ENCODE results near the gene BAK1. TPM values are rescaled to one million over a fixed set of nuclear protein-coding genes. Genes with fewer than 3 reads are reported as not detected.
"Not testable (repeated sequence)": the region's sequence is repeated elsewhere in the genome, so short reads cannot be mapped to it uniquely, and the experiment has no call there.

BAK1 gene
- polyA plus RNA-seq, 3 donors = 27.8 to 41.5 (median 34.0) TPM

- no peak overlapping the region for H3K9ac ChIP-seq (ENCODE audit: insufficient read depth, low read length, poor library complexity, severe bottlenecking)
- H3K4me3 Mint-ChIP-seq = no peak overlapping the region
- intact Hi-C loops (cut with micrococcal nuclease) = no loop called here
Observed at GRCh38 chr6:33558801-33559200, 21.3 kb downstream of the BAK1 start.

GRCh38 chr6:33557376-33557775, 22.7 kb downstream of the BAK1 start:
- Mint-ChIP-seq H3K4me1 (no peaks in the 10 kb centered on the region), H3K9me3 (peaks cover 0 to 8% (median 3%) of the 10 kb centered on the region in 7 donors), H3K4me3 (no peak overlapping the region), H3K27ac (no peak overlapping the region), H3K27me3 (ENCODE audit: low read depth in 3 of 3) (peaks cover 0 to 7% (median 3%) of the 10 kb centered on the region in 3 donors), H3K36me3 (no peaks in the 10 kb centered on the region)
- Histone ChIP-seq H3K27ac (ENCODE audit: low read depth in 1 of 2, low read length in 2 of 2) (no peak overlapping the region), H3K4me2 (replicated peaks; ENCODE audit: extremely low read depth, low read length, poor library complexity, severe bottlenecking) (no peak overlapping the region), H3K9me3 (replicated peaks in 1 of 2; ENCODE audit: control insufficient read depth in 1 of 2, insufficient read depth in 1 of 2, low read length in 2 of 2) (no peaks in the 10 kb centered on the region), H3K36me3 (replicated peaks in 1 of 2; ENCODE audit: control insufficient read depth in 1 of 2, insufficient read depth in 2 of 2, low read length in 2 of 2) (no peaks in the 10 kb centered on the region), H3K27me3 (ENCODE audit: control insufficient read depth in 2 of 2, insufficient read depth in 2 of 2, low read length in 2 of 2) (no peaks in the 10 kb centered on the region), H3K9ac (ENCODE audit: insufficient read depth, low read length, poor library complexity, severe bottlenecking) (no peak overlapping the region), H3K79me2 (ENCODE audit: insufficient read depth, low read length) (no peaks in the 10 kb centered on the region), H2AFZ (ENCODE audit: insufficient read depth, low read depth, low read length, poor library complexity, severe bottlenecking) (no peak overlapping the region), H3K4me3 (replicated peaks in 1 of 3; ENCODE audit: low read depth in 2 of 3, low read length in 3 of 3) (no peak overlapping the region), H3K4me1 (ENCODE audit: control insufficient read depth in 1 of 2, insufficient read depth in 2 of 2, low read length in 2 of 2) (no peaks in the 10 kb centered on the region), H4K20me1 (ENCODE audit: insufficient read depth, low read length) (no peaks in the 10 kb centered on the region)
- no peak for DNase-seq
- 98% methylated on average over 4 of the region's 4 CpGs for WGBS (ENCODE audit: insufficient coverage)
- intact Hi-C loops (cut with micrococcal nuclease) = no loop called here
- no peak for TF ChIP-seq CTCF (IDR thresholded peaks at IDR 0.05)

More at GRCh38 chr6:33558801-33559200, 21.3 kb downstream of the BAK1 start:
- H3K4me1 ChIP-seq (ENCODE audit: control insufficient read depth in 1 of 2, insufficient read depth in 2 of 2, low read length in 2 of 2) = no peaks in the 10 kb centered on the region
- H4K20me1 ChIP-seq (ENCODE audit: insufficient read depth, low read length) = no peaks in the 10 kb centered on the region
- no peak for TF ChIP-seq CTCF (IDR thresholded peaks at IDR 0.05)
- no peaks in the 10 kb centered on the region for H3K9me3 ChIP-seq (replicated peaks in 1 of 2; ENCODE audit: control insufficient read depth in 1 of 2, insufficient read depth in 1 of 2, low read length in 2 of 2)
- no peak overlapping the region for H3K4me2 ChIP-seq (replicated peaks; ENCODE audit: extremely low read depth, low read length, poor library complexity, severe bottlenecking)
- no peaks in the 10 kb centered on the region for H3K4me1 Mint-ChIP-seq
- no peaks in the 10 kb centered on the region for H3K36me3 Mint-ChIP-seq
- H3K36me3 ChIP-seq (replicated peaks in 1 of 2; ENCODE audit: control insufficient read depth in 1 of 2, insufficient read depth in 2 of 2, low read length in 2 of 2) = no peaks in the 10 kb centered on the region
- no peak overlapping the region for H3K27ac Mint-ChIP-seq
- H3K79me2 ChIP-seq (ENCODE audit: insufficient read depth, low read length) = no peaks in the 10 kb centered on the region
- no peak overlapping the region for H2AFZ ChIP-seq (ENCODE audit: insufficient read depth, low read depth, low read length, poor library complexity, severe bottlenecking)
- no peaks in the 10 kb centered on the region for H3K27me3 ChIP-seq (ENCODE audit: control insufficient read depth in 2 of 2, insufficient read depth in 2 of 2, low read length in 2 of 2)
- no peak overlapping the region for H3K4me3 ChIP-seq (replicated peaks in 1 of 3; ENCODE audit: low read depth in 2 of 3, low read length in 3 of 3)
- DNase-seq = no peak
- H3K27ac ChIP-seq (ENCODE audit: low read depth in 1 of 2, low read length in 2 of 2) = no peak overlapping the region
- 96% methylated on average over 8 of the region's 8 CpGs for WGBS (ENCODE audit: insufficient coverage)
- H3K9me3 Mint-ChIP-seq = peaks cover 0 to 8% (median 3%) of the 10 kb centered on the region in 7 donors
- peaks cover 0 to 5% (median 3%) of the 10 kb centered on the region in 3 donors for H3K27me3 Mint-ChIP-seq (ENCODE audit: low read depth in 3 of 3)

GRCh38 chr6:33552883-33553282, 27.2 kb downstream of the BAK1 start:
- H4K20me1 ChIP-seq (ENCODE audit: insufficient read depth, low read length); H3K4me2 ChIP-seq (replicated peaks; ENCODE audit: extremely low read depth, low read length, poor library complexity, severe bottlenecking); H2AFZ ChIP-seq (ENCODE audit: insufficient read depth, low read depth, low read length, poor library complexity, severe bottlenecking); H3K79me2 ChIP-seq (ENCODE audit: insufficient read depth, low read length); H3K36me3 ChIP-seq (replicated peaks in 1 of 2; ENCODE audit: control insufficient read depth in 1 of 2, insufficient read depth in 2 of 2, low read length in 2 of 2); H3K9me3 ChIP-seq (replicated peaks in 1 of 2; ENCODE audit: control insufficient read depth in 1 of 2, insufficient read depth in 1 of 2, low read length in 2 of 2); H3K4me1 Mint-ChIP-seq; H3K4me3 Mint-ChIP-seq; H3K4me3 ChIP-seq (replicated peaks in 1 of 3; ENCODE audit: low read depth in 2 of 3, low read length in 3 of 3); H3K9ac ChIP-seq (ENCODE audit: insufficient read depth, low read length, poor library complexity, severe bottlenecking); H3K27me3 ChIP-seq (ENCODE audit: control insufficient read depth in 2 of 2, insufficient read depth in 2 of 2, low read length in 2 of 2); DNase-seq; H3K36me3 Mint-ChIP-seq; H3K27me3 Mint-ChIP-seq (ENCODE audit: low read depth in 3 of 3); H3K4me1 ChIP-seq (ENCODE audit: control insufficient read depth in 1 of 2, insufficient read depth in 2 of 2, low read length in 2 of 2); H3K27ac ChIP-seq (ENCODE audit: low read depth in 1 of 2, low read length in 2 of 2); intact Hi-C loops (cut with micrococcal nuclease): not testable (repeated sequence)
- WGBS (ENCODE audit: insufficient coverage) = 100% methylated on average over 2 of the region's 3 CpGs
- Mint-ChIP-seq H3K27ac (peak overlapping the region in 1 of 7 donors; percentile 16), H3K9me3 (peaks cover 0 to 10% (median 3%) of the 10 kb centered on the region in 7 donors)
